PFSK-1 (cell line): ENCODE data around the gene TMA7B.

Experiments
- FOXP2 ChIP-seq: optimal IDR thresholded peaks from 2 replicates; pipeline ENCODE3; 2011; ENCODE audit warnings: borderline replicate concordance, control low read depth, inconsistent platforms; ENCODE audit not compliant: insufficient read depth; ENCODE audit errors: extremely low read length, extremely low read depth
- POLR2AphosphoS5 ChIP-seq: IDR thresholded peaks from 2 replicates; pipeline ENCODE4 v1.6.1; 2012; ENCODE audit warnings: low read depth, mild to moderate bottlenecking, control low read depth, low read length, moderate library complexity
- REST ChIP-seq, 2 experiments: IDR thresholded peaks; 2 replicates each; pipeline versions ENCODE4 v1.6.1 to v1.8.0; 2011 to 2012; ENCODE audit warnings: low read depth in 2 of 2, low read length in 2 of 2, control low read depth in 1 of 2, inconsistent platforms in 1 of 2, mild to moderate bottlenecking in 1 of 2, moderate library complexity in 1 of 2; ENCODE audit not compliant: insufficient read depth in 1 of 2
- SIN3A ChIP-seq: IDR thresholded peaks from 2 replicates; pipeline ENCODE4 v1.6.1; 2012; ENCODE audit warnings: mild to moderate bottlenecking, low read length, moderate library complexity, borderline replicate concordance; ENCODE audit not compliant: insufficient read depth
- TAF1 ChIP-seq: IDR thresholded peaks from 2 replicates; pipeline ENCODE4 v1.6.1; 2012; ENCODE audit warnings: low read length, control low read depth, borderline replicate concordance; ENCODE audit not compliant: insufficient read depth

TMA7B gene

GRCh38 chr22:39960791-39961746 lies 872 bp downstream of the TMA7B start:
- TF ChIP-seq REST (IDR thresholded peaks at IDR 0.05; ENCODE audit: insufficient read depth in 1 of 2, low read depth in 2 of 2, low read length in 2 of 2), result no peak
- no peak for TF ChIP-seq TAF1
- TF ChIP-seq FOXP2, result no peak
- no peak for TF ChIP-seq POLR2AphosphoS5

- TF ChIP-seq FOXP2 (no peak), SIN3A (no peak), TAF1 (no peak), REST (IDR thresholded peaks at IDR 0.05; ENCODE audit: insufficient read depth in 1 of 2, low read depth in 2 of 2, low read length in 2 of 2) (no peak), POLR2AphosphoS5 (no peak)
Measured at GRCh38 chr22:39962071-39962470, 1.9 kb downstream of the TMA7B start.

GRCh38 chr22:39965748-39966147 lies 5.6 kb downstream of the TMA7B start:
- TF ChIP-seq REST (IDR thresholded peaks at IDR 0.05; ENCODE audit: insufficient read depth in 1 of 2, low read depth in 2 of 2, low read length in 2 of 2) (no peak), SIN3A (no peak), FOXP2 (no peak)

GRCh38 chr22:39966470-39966869 lies 6.3 kb downstream of the TMA7B start:
- TF ChIP-seq TAF1 (no peak), SIN3A (no peak), FOXP2 (no peak), REST (IDR thresholded peaks at IDR 0.05; ENCODE audit: insufficient read depth in 1 of 2, low read depth in 2 of 2, low read length in 2 of 2) (no peak), POLR2AphosphoS5 (no peak)
